GM18868 (cell line): ENCODE results near the gene CLIP4.

ENCODE experiments used
- ATAC-seq: cut with Tn5 transposase; IDR thresholded peaks from one replicate; pipeline ENCODE4 v1.9.1; 2021; ENCODE audit warnings: mild to moderate bottlenecking, moderate library complexity; ENCODE audit not compliant: unreplicated experiment

CLIP4 gene

GRCh38 chr2:29218550-29219125 lies 103.4 kb downstream of the CLIP4 start:
- ATAC-seq: no peak

- no peak for ATAC-seq
Observed at GRCh38 chr2:29219374-29219773, 104.2 kb downstream of the CLIP4 start.

- no peak for ATAC-seq
Observed at GRCh38 chr2:29220506-29221270, 105.5 kb downstream of the CLIP4 start.

GRCh38 chr2:29222381-29223179 lies 107.4 kb downstream of the CLIP4 start:
- no peak for ATAC-seq

- ATAC-seq: no peak
Observed at GRCh38 chr2:29223257-29223656, 108.0 kb downstream of the CLIP4 start.

GRCh38 chr2:29223851-29224692 lies 108.9 kb downstream of the CLIP4 start:
- ATAC-seq: no peak

GRCh38 chr2:29224693-29225551 lies 109.7 kb downstream of the CLIP4 start:
- no peak for ATAC-seq

- ATAC-seq: no peak
Observed at GRCh38 chr2:29225814-29226213, 110.6 kb downstream of the CLIP4 start.

- ATAC-seq: no peak
Observed at GRCh38 chr2:29226375-29226774, 111.2 kb downstream of the CLIP4 start.

- ATAC-seq: no peak
Observed at GRCh38 chr2:29226808-29227207, 111.6 kb downstream of the CLIP4 start.

GRCh38 chr2:29227935-29228675 lies 112.9 kb downstream of the CLIP4 start:
- no peak for ATAC-seq

- no peak for ATAC-seq
Observed at GRCh38 chr2:29228947-29229346, 113.7 kb downstream of the CLIP4 start.

- ATAC-seq: no peak
Observed at GRCh38 chr2:29229640-29230039, 114.4 kb downstream of the CLIP4 start.

GRCh38 chr2:29232041-29232440 lies 116.8 kb downstream of the CLIP4 start:
- ATAC-seq: no peak

GRCh38 chr2:29233428-29233827 lies 118.2 kb downstream of the CLIP4 start:
- no peak for ATAC-seq

- ATAC-seq: no peak
Observed at GRCh38 chr2:29235411-29235810, 120.2 kb downstream of the CLIP4 start.

GRCh38 chr2:29236074-29236473 lies 120.9 kb downstream of the CLIP4 start:
- ATAC-seq: no peak

GRCh38 chr2:29238497-29238896 lies 123.3 kb downstream of the CLIP4 start:
- no peak for ATAC-seq
